HG02642 (cell line): ENCODE data around the gene ZNF23.

Experiments used
- ATAC-seq: cut with Tn5 transposase; IDR thresholded peaks from one replicate; pipeline ENCODE4 v1.9.1; 2021; ENCODE audit warnings: mild to moderate bottlenecking; ENCODE audit not compliant: unreplicated experiment, poor library complexity

ZNF23 gene

DNA sequence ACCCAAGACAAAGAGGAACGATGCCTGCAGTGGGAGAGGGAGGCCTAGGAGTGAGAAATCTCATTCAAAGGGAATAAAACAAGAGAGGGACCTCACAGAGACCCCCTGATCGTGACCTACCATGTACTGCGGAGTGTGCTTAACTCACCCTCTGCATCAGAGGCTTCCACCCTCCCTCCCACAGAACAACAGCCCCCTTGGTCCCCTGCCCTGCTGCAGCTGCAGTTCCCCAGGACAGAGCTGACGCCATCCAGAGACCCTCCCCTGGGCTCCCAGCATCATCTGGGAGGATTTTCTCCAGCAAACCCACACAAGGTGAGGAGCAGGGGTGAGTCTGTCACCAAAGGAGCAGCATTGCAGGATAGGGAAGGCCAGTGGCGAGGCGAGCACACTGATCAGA lies 60.0 kb downstream of the ZNF23 start:
- ATAC-seq, result no peak

DNA sequence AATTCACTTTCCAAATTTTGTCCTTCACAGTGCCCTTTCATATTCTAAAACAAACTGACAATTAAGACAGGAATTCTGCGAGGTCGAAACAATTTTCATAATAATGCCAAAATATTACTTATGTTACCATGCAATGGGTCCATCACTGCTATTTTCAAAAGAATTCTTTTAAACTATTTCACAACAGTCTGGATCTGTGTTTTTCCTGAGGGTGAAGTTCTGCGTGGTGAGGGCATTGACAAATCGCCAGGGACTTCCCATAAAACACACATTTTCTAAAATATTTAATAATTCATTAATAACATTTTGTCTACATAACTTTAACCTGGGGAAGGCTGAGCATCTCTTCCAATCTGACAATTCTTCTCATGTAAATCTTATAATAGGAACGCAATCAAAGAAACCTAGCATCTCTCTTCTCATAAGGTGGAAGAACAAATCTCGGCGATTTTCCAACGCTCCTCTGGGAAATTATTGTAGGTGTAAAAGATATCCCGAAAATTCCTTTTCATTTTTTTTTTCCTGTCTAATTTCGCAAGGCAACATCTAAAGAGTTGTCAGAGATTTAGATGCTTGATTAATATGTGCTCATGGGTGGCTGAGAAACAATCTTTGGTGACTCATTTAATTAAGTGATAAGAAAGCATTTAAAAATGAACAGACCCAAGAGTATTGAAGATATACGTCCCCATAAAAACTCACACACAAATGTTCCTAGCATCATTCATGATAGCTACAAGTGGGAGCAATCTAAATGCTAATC lies 62.1 kb downstream of the ZNF23 start:
- ATAC-seq, result no peak
